ENCODE results near the gene SLC9A3.

DNA sequence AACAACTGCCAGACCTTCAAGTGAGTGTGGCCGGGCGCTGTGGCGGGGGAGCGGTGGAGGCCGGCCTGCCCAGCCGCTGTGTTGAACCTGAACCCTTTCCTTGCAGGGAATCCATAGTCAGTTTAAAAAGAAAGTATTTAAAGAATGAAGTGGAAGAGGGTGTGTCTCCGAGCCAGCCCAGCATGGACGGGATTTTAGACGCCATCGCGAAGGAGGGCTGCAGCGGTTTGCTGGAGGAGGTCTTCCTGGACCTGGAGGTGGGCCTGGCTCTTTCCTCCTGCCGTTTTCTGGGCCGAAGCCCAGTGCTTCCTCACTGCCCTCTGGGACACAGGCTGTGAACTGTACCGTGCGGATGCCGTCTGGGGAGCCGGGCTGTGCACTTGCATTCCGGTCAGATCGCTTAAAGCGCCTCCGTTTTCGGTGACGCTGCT, 62.2 kb downstream of the SLC9A3 start:
- TF ChIP-seq, protein P1, sequence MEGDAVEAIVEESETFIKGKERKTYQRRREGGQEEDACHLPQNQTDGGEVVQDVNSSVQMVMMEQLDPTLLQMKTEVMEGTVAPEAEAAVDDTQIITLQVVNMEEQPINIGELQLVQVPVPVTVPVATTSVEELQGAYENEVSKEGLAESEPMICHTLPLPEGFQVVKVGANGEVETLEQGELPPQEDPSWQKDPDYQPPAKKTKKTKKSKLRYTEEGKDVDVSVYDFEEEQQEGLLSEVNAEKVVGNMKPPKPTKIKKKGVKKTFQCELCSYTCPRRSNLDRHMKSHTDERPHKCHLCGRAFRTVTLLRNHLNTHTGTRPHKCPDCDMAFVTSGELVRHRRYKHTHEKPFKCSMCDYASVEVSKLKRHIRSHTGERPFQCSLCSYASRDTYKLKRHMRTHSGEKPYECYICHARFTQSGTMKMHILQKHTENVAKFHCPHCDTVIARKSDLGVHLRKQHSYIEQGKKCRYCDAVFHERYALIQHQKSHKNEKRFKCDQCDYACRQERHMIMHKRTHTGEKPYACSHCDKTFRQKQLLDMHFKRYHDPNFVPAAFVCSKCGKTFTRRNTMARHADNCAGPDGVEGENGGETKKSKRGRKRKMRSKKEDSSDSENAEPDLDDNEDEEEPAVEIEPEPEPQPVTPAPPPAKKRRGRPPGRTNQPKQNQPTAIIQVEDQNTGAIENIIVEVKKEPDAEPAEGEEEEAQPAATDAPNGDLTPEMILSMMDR (IDR thresholded peaks at IDR 0.05): no peak
- TF ChIP-seq POLR2AphosphoS5 (IDR thresholded peaks at IDR 0.05) (no peak), POLR2A (IDR thresholded peaks at IDR 0.05) (no peak)
